Ovary (tissue), 9 donors: ENCODE measurements around the gene ZMYND11. TPM values are rescaled to one million over a fixed set of nuclear protein-coding genes. Genes with fewer than 3 reads are reported as not detected.

Source experiments
- DNase-seq, 5 donors: peaks; one replicate each; pipeline ENCODE4 v3.0.0-alpha.2; 2019 to 2020
- H3K27ac ChIP-seq, 2 donors: fragments of 200-600 bp; one replicate each; pipeline versions ENCODE4 v1.5.1 to v1.8.0; 2019 to 2022
- H3K27me3 ChIP-seq: fragments of 200-600 bp; one replicate; pipeline ENCODE4 v1.8.0; 2022
- H3K36me3 ChIP-seq: fragments of 200-600 bp; sonication (generic); one replicate; pipeline ENCODE4 v1.5.1; 2019
- H3K4me1 ChIP-seq: one replicate; pipeline ENCODE4 v1.8.1; 2013; ENCODE audit warnings: mild to moderate bottlenecking, moderate library complexity; ENCODE audit not compliant: insufficient read depth
- H3K4me3 ChIP-seq: fragments of 200-600 bp; sonication (generic); one replicate; pipeline ENCODE4 v1.5.1; 2017
- H3K9me3 ChIP-seq, 2 donors: fragments of 200-600 bp in 1 of 2; sonication (generic) in 1 of 2; one replicate each; pipeline versions ENCODE4 v1.5.1 to v1.8.1; 2013 to 2019; ENCODE audit warnings: mild to moderate bottlenecking in 1 of 2, moderate library complexity in 1 of 2
- CTCF ChIP-seq, 3 donors: fragments of 450-650 bp in 2 of 3; fragments of 200-600 bp in 1 of 3; IDR thresholded peaks; one replicate each; pipeline versions ENCODE4 v1.5.1 to v1.8.0; 2016 to 2022; ENCODE audit warnings: antibody characterized with exemption in 3 of 3, mild to moderate bottlenecking in 1 of 3
- EP300 ChIP-seq: sonication (generic); formaldehyde crosslinking; IDR thresholded peaks from one replicate; pipeline ENCODE4 v1.6.1; 2017; ENCODE audit warnings: antibody characterized with exemption
- POLR2A ChIP-seq: fragments of 450-650 bp; IDR thresholded peaks from one replicate; pipeline ENCODE4 v1.6.1; 2017; ENCODE audit warnings: antibody characterized with exemption, mild to moderate bottlenecking, moderate library complexity
- WGBS, 3 donors: extraction: QIAGEN DNeasy Blood & Tissue Kit in 1 of 3; methylation state at CpG; one replicate each; pipeline versions ENCODE4 v1.1.5 to v1.1.7; 2013 to 2017; 5-methylcytosine and 5-hydroxymethylcytosine counted together
- intact Hi-C, 4 donors: fragments of 100-400 bp; cut with DNase I; formaldehyde crosslinking; loops; one replicate each; pipeline versions ENCODE4 v1.11.0 to v1.15.1; 2022 to 2023
- polyA plus RNA-seq, 2 donors: library from polyadenylated mRNA; stranded (reverse); fragments of 200-250 nt in 1 of 2; fragments of 350-450 nt in 1 of 2; fragmentation: Illumina TruSeq in 1 of 2; extraction: RNeasy Lipid Tissue Mini Kit (QIAGEN cat#74804) in 1 of 2; gene quantifications; one replicate each; pipeline ENCODE4 v1.2.3, GENCODE V29; 2013 to 2014
- total RNA-seq, 7 donors: library from RNA; depleted of rRNA in 2 of 7; stranded (reverse); fragments of >200 nt in 2 of 7; fragmentation: NEBNext Ultra II Directional in 3 of 7; extraction: Animal tissue kit (Norgen Biotek cat#: 25700) in 3 of 7; gene quantifications; one replicate each; pipeline versions ENCODE4 v1.1.0 to v1.2.4, GENCODE V29; 2016 to 2023
- donor health status: DM: no; HTN: no; CAD: no; lungs with moderate emphysema.
- donor health status: DM: no; HTN: no; CAD: no.
- donor health status: Bipolar disorder and iron deficiency.
- donor health status: DM: yes; HTN: yes; CAD: no.
- donor health status: DM: no; HTN: no; CAD: no.
- donor health status: DM: yes; HTN: yes; CAD: no.

Gene ZMYND11
- total and polyA plus RNA-seq, 9 donors, result 48.4 to 93.6 (median 83.5) TPM

GRCh38 chr10:234708-235406 is 99.6 kb downstream of the ZMYND11 start:
- Histone ChIP-seq H3K9me3 (no peaks in the 10 kb centered on the region), H3K4me1 (no peaks in the 10 kb centered on the region), H3K27ac (no peak overlapping the region), H3K27me3 (no peaks in the 10 kb centered on the region), H3K36me3 (no peaks in the 10 kb centered on the region), H3K4me3 (no peak overlapping the region)
- no peak for DNase-seq
- intact Hi-C loops, result no loop called here
- WGBS, 3 donors, result 82 to 87% (median 83%) methylated on average over 9 of the region's 9 CpGs
- TF ChIP-seq EP300 (no peak), POLR2A (no peak), CTCF (IDR thresholded peaks at IDR 0.05) (no peak)

- WGBS, 3 donors, result 76 to 90% (median 82%) methylated on average over 3 of the region's 3 CpGs
- intact Hi-C loops, result no loop called here
Measured at GRCh38 chr10:235915-236314, 100.7 kb downstream of the ZMYND11 start.

GRCh38 chr10:239109-239508 is 103.9 kb downstream of the ZMYND11 start:
- DNase-seq, result no peak
- intact Hi-C loops, result no loop called here
- H3K27ac ChIP-seq, result no peak overlapping the region
- TF ChIP-seq POLR2A (no peak), EP300 (no peak), CTCF (IDR thresholded peaks at IDR 0.05) (no peak)
- no peaks in the 10 kb centered on the region for H3K9me3 ChIP-seq
- no peaks in the 10 kb centered on the region for H3K4me1 ChIP-seq
- H3K36me3 ChIP-seq, result no peaks in the 10 kb centered on the region
- no peaks in the 10 kb centered on the region for H3K27me3 ChIP-seq
- no peak overlapping the region for H3K4me3 ChIP-seq
- 91 to 95% (median 93%) methylated on average over 6 of the region's 6 CpGs for WGBS, 3 donors

More at GRCh38 chr10:235915-236314, 100.7 kb downstream of the ZMYND11 start:
- Histone ChIP-seq H3K4me3 (no peak overlapping the region), H3K27ac (no peak overlapping the region), H3K9me3 (no peaks in the 10 kb centered on the region), H3K4me1 (no peaks in the 10 kb centered on the region), H3K36me3 (no peaks in the 10 kb centered on the region), H3K27me3 (no peaks in the 10 kb centered on the region)
- no peak for DNase-seq
- TF ChIP-seq EP300, result no peak

- no peak overlapping the region for H3K27ac ChIP-seq
- no peaks in the 10 kb centered on the region for H3K27me3 ChIP-seq
- intact Hi-C loops, result no loop called here
- no peak overlapping the region for H3K4me3 ChIP-seq
- 51 to 54% (median 53%) methylated on average over 6 of the region's 6 CpGs for WGBS, 3 donors
- TF ChIP-seq CTCF (IDR thresholded peaks at IDR 0.05), result no peak
- no peak for TF ChIP-seq EP300
- no peaks in the 10 kb centered on the region for H3K4me1 ChIP-seq
- peak in 1 of 5 donors; percentile 43 for DNase-seq
- no peaks in the 10 kb centered on the region for H3K36me3 ChIP-seq
- H3K9me3 ChIP-seq, result no peaks in the 10 kb centered on the region
Measured at GRCh38 chr10:241451-241850, 106.2 kb downstream of the ZMYND11 start.

- Histone ChIP-seq H3K27ac (no peak overlapping the region), H3K4me3 (no peak overlapping the region), H3K36me3 (no peaks in the 10 kb centered on the region), H3K4me1 (no peaks in the 10 kb centered on the region), H3K9me3 (no peaks in the 10 kb centered on the region), H3K27me3 (no peaks in the 10 kb centered on the region)
- intact Hi-C loops, result no loop called here
- no peak for DNase-seq
- TF ChIP-seq CTCF (IDR thresholded peaks at IDR 0.05), result no peak
- no peak for TF ChIP-seq POLR2A
- no peak for TF ChIP-seq EP300
- 65 to 76% (median 75%) methylated on average over 9 of the region's 9 CpGs for WGBS, 3 donors
Measured at GRCh38 chr10:241966-242643, 106.8 kb downstream of the ZMYND11 start.
